ENCODE data around the gene CDH18.

CDH18 gene

GRCh38 chr5:19497229-19497815 lies 490.7 kb downstream of the CDH18 start:
- CTCF ChIA-PET = interaction anchor here (0.8 kb wide), 1 partner anchor 590 kb away, joined by 4 read pairs; no protein-coding TSS in a partner anchor

GRCh38 chr5:19496056-19496455 lies 491.9 kb downstream of the CDH18 start:
- TF ChIP-seq CTCF (conservative IDR thresholded peaks at IDR 0.05; ENCODE audit: low read depth) = no peak
- DNase-seq (ENCODE audit: low spot score) = no peak
- ChIA-PET CTCF (no interaction called here), POLR2A (ENCODE audit: low non-redundant PET) (no interaction called here)
- no peak overlapping the region for H3K27ac ChIP-seq

More at GRCh38 chr5:19497229-19497815, 490.7 kb downstream of the CDH18 start:
- no peak overlapping the region for H3K27ac ChIP-seq
- no peak for DNase-seq (ENCODE audit: low spot score)
- POLR2A ChIA-PET (ENCODE audit: low non-redundant PET) = no interaction called here
- no peak for TF ChIP-seq CTCF (conservative IDR thresholded peaks at IDR 0.05; ENCODE audit: low read depth)

- CTCF ChIA-PET = no interaction called here
- TF ChIP-seq CTCF (conservative IDR thresholded peaks at IDR 0.05; ENCODE audit: low read depth) = no peak
- no peak overlapping the region for H3K27ac ChIP-seq
- no peak for DNase-seq (ENCODE audit: low spot score)
- POLR2A ChIA-PET (ENCODE audit: low non-redundant PET) = no interaction called here
These were observed 495.1 kb downstream of the CDH18 start for GRCh38 chr5:19492861-19493260.

- POLR2A ChIA-PET (ENCODE audit: low non-redundant PET) = no interaction called here
- CTCF ChIA-PET = no interaction called here
- no peak for DNase-seq (ENCODE audit: low spot score)
- no peak for TF ChIP-seq CTCF (conservative IDR thresholded peaks at IDR 0.05; ENCODE audit: low read depth)
- no peak overlapping the region for H3K27ac ChIP-seq
These were observed 499.2 kb downstream of the CDH18 start for GRCh38 chr5:19488786-19489185.

GRCh38 chr5:19487480-19487879 lies 500.5 kb downstream of the CDH18 start:
- no peak for TF ChIP-seq CTCF (conservative IDR thresholded peaks at IDR 0.05; ENCODE audit: low read depth)
- ChIA-PET POLR2A (ENCODE audit: low non-redundant PET) (no interaction called here), CTCF (no interaction called here)
- H3K27ac ChIP-seq = no peak overlapping the region
- no peak for DNase-seq (ENCODE audit: low spot score)

- no peak for DNase-seq (ENCODE audit: low spot score)
- ChIA-PET CTCF (no interaction called here), POLR2A (ENCODE audit: low non-redundant PET) (no interaction called here)
- no peak for TF ChIP-seq CTCF (conservative IDR thresholded peaks at IDR 0.05; ENCODE audit: low read depth)
- H3K27ac ChIP-seq = no peak overlapping the region
These were observed 508.4 kb downstream of the CDH18 start for GRCh38 chr5:19479562-19479961.

GRCh38 chr5:19462019-19462418 lies 526.0 kb downstream of the CDH18 start:
- no peak for TF ChIP-seq CTCF (conservative IDR thresholded peaks at IDR 0.05; ENCODE audit: low read depth)
- DNase-seq (ENCODE audit: low spot score) = no peak
- H3K27ac ChIP-seq = no peak overlapping the region
- ChIA-PET POLR2A (ENCODE audit: low non-redundant PET) (no interaction called here), CTCF (no interaction called here)

Data from RWPE1 (cell line).